ENCODE data around the gene CYP26B1.

- TF ChIP-seq, protein P1, sequence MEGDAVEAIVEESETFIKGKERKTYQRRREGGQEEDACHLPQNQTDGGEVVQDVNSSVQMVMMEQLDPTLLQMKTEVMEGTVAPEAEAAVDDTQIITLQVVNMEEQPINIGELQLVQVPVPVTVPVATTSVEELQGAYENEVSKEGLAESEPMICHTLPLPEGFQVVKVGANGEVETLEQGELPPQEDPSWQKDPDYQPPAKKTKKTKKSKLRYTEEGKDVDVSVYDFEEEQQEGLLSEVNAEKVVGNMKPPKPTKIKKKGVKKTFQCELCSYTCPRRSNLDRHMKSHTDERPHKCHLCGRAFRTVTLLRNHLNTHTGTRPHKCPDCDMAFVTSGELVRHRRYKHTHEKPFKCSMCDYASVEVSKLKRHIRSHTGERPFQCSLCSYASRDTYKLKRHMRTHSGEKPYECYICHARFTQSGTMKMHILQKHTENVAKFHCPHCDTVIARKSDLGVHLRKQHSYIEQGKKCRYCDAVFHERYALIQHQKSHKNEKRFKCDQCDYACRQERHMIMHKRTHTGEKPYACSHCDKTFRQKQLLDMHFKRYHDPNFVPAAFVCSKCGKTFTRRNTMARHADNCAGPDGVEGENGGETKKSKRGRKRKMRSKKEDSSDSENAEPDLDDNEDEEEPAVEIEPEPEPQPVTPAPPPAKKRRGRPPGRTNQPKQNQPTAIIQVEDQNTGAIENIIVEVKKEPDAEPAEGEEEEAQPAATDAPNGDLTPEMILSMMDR (IDR thresholded peaks at IDR 0.05): no peak
- no peak for TF ChIP-seq POLR2A (IDR thresholded peaks at IDR 0.05)
These were observed 35.3 kb downstream of the CYP26B1 start for GRCh38 chr2:72112401-72112800.
